Measurements from ENCODE around the gene ACO2.
A peak's percentile ranks its signal among the peaks of the same experiment; 100 is the strongest.

The ACO2 gene

GRCh38 chr22:41573677-41574076, 104.8 kb downstream of the ACO2 start:
- no peak for FAIRE-seq

- no peak for FAIRE-seq
Observed at GRCh38 chr22:41574847-41575381, 106.0 kb downstream of the ACO2 start.

GRCh38 chr22:41575533-41575932, 106.6 kb downstream of the ACO2 start:
- no peak for FAIRE-seq

- FAIRE-seq, result peak; percentile 19
Observed at GRCh38 chr22:41576877-41577276, 108.0 kb downstream of the ACO2 start.

- no peak for FAIRE-seq
Observed at GRCh38 chr22:41578114-41578513, 109.2 kb downstream of the ACO2 start.
